HG02884 (cell line): ENCODE results near the gene SENP8.

Source experiments
- ATAC-seq: cut with Tn5 transposase; IDR thresholded peaks from one replicate; pipeline ENCODE4 v1.9.1; 2021; ENCODE audit warnings: mild to moderate bottlenecking, moderate library complexity; ENCODE audit not compliant: unreplicated experiment

The SENP8 gene

DNA sequence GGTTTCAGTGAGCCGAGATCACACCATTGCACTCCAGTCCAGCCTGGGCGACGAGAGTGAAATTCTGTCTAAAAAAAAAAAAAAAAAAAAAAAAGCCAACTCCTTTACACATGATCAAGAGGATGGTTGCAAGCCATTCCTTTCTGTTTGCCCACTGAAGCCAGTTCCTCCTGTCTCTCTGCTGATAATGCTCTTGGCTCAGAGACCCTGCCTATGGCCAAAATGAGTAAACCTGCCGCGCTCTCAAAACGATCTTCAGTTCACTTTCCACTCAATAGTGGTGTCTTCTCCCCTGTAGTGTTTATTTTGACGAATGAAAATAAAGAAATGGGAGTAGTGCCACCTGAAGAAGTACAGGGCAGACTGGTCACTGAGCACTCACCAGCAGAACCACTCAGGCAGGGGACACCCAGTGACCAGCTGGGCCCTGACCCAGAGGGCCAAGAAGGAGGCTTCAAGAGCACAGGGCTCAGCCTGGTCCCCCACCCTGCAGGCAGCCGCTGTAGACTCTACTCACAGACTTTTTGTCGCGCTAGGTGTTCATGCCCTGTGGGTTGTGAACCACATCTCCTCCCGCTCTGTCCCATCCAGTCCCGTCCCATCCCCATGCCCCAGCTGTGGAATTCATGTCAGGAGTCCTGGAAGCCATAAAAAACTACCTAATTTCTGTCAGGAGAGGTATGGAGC, 55.8 kb downstream of the SENP8 start:
- no peak for ATAC-seq

DNA sequence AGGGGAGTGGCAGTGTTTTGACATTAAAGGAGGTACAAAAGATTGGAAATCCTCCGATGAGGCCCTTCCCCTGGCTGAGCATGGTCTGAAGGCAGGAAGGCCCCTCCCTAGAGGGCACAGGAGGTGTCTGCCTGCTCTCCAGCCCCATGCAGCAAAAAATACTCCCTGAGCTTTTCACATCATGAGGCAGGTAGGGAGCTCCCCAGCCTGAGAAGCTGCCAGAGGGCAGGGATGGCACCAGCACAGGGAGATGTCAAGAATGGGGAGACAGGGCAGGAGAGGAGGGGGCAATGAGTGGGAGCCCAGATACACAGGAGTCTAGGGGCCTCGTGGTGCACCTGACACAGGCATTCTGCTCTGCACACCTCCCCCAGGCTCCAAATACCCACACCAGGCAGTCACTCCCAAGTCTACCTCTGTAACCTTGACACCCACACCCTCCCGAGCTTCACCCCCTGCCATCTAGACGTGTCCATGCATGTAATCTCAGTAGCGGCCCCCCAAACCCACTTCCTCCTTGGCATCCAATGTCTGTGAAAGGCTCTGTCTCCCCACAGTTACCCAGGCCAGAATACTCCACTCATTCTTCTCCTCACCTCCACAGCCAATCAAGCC, 56.5 kb downstream of the SENP8 start:
- no peak for ATAC-seq

DNA sequence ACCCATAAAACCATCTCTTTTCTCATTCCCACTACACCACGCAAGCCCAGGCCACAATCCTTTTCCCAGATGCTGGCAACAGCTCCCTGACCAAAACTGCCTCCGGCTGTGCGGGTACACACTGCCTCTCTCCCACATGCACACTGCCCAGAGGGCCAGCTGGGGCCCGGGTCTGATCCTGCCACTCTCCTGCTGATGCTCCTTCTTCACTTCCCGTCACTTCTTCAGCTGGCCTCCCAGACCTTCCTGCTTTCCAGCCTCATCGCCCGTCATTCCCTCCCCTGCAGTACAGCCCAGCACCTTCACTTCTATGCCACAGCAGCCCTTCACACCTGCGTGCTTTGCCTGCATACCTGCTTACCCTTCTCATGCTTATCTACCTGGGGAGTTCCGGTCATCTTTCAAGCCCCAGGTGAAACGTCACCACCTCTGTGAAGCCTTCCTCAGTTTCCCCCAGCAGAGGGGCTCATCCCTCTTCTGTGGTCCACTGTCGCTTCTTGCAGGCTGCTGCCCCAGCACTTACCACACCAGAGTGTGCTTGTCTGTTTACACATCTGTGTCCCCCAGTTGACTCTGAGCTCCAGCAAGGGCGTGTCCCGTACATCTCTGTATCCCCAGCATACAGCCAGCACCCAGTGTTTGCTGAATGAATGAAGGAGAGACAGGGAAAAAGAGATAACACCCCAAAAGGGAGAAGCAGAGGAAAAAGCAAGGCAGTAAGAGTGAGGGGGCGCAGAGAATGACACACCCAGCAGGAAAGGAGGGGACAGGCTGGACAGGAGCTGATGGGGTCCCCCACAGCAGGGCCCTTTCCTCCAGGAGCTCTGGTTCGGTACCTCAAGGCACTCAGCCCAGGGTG, 57.2 kb downstream of the SENP8 start:
- no peak for ATAC-seq

DNA sequence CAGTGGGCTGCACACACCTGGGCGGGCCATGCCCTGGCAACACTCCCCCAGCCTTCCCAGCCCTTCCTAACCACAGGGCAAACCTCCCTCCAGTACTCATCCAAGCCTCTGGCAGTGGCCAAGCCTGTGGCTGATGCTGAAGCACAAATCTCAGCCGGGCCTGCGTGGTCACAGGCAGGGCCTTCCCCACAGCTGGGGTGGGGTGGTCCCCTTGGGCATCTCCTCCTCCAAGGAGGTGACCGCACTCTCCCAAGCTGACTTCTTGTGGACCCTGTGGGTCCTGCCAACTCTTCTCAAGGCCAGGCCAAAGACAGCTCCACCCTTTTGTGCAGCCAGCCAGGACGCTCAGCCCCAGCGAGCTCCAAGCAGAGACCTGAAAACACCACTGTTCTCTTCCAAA, 58.0 kb downstream of the SENP8 start:
- no peak for ATAC-seq

DNA sequence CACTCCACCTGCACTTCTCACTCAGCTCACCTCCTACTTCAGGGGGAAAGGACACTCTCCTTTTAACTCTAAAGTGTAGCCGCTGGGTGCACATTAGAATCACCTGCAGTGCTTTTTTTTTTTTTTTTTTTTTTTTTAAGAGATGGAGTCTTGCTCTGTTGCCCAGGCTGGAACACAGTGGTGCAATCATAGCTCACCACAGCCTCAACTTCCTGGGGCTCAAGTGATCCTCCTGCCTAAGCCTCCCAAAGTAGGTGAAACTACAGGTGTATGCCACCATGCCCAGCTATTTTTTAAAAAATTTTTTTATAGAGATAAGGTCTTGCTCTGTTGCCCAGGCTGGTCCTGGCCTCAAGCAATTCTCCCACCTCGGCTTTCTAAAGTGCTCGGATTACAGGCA, 58.5 kb downstream of the SENP8 start:
- no peak for ATAC-seq

DNA sequence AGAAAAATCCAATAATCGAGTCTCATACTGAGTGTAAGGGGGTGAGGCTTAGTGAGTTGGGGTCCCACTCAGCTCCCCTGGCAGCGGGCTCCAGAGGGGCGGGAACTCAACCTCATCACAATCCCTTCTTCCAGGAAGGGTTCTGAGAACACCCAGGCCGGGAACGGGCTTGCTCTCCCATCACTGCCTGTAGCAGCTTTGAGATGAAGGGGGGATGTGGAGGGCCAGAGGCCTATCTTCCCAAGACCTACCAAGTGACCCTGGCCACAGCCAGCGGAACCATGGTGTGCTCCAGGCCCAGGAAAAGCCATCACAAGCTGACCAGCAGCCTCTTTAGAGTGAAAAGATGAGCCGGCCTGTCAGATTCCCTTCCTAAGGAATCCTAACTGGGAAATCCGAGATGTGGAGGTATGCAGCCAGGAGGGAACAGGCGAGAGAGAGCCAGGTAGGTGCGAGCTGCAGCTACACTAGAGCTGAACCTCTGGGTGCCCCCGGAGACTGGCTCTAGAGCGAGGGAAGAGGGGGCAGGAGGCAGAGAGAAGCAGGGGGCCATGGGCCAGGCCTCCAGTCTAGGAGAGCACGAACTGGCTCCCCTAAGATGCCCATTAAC, 60.9 kb downstream of the SENP8 start:
- ATAC-seq: no peak

DNA sequence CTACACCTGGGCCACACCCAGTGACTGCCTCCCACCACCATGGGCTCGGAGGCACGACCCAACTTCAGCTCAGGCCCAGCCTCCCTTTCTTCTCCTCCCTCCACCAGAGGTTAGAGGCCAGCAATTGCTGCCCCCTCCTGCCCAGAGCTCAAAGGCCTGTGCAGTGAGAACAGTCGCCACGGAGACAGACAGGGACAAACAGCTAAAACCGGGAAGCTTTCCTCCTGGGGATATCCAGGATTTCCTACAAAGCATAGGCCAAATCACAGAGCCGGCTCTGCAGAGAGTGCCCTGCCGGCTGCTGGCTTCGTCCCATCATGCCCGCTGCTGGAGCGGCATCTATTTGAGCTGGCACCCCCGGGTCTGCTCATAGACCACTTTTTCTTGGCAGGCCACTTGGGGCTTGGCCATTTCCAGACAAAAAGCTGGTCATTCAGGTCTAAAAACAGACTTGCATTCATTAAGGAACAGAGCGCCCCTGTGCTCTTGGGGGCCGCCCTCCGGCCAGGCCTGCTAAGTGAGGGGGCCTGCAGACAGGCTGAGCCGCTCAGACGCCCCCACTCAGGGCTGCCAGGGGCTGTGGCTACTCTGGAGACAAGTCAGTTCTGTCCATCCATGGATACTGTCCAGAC, 61.9 kb downstream of the SENP8 start:
- ATAC-seq: no peak

DNA sequence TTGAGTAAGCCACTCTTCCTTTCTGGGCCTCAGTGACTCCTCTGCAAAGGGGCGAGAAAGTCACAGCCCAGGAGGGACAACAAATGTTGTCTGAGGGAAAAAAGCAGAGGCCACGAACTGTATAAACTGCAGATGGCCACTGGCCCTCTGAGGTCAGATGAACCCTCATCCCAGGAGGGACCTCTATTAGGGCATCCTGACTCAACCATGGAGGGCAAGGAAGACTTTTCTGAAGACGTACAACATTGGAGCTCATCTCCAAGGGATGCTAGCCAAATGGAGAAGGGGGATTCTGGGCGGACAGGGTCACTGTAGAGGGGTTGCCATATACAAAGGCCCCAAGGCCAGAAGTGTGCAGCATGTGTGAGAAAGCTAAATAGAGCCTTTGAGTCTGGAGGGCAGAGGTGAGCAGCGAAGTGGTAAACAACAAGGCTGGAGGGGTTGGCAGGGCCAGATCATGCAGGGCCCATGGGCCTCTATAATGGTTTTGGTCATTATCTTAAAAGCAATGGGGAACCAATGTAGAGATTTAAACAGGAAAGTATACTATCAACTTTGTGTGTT, 62.6 kb downstream of the SENP8 start:
- no peak for ATAC-seq

DNA sequence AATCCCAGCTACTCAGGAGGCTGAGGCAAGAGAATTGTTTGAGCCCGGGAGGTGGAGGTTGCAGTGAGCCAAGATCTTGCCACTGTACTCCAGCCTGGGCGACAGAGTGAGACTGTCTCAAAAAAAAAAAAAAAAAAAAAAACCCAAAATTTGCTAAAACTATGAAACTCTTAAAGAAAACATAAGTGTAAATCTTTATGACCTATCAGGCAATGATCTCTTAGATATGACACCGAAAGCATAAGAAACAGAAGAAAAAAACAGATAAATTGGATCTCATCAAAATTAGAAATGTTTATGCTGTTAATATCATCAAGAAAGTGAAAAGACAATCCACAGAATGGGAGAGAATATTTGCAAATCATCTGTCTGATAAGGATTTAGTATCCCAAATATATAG, 64.0 kb downstream of the SENP8 start:
- no peak for ATAC-seq

DNA sequence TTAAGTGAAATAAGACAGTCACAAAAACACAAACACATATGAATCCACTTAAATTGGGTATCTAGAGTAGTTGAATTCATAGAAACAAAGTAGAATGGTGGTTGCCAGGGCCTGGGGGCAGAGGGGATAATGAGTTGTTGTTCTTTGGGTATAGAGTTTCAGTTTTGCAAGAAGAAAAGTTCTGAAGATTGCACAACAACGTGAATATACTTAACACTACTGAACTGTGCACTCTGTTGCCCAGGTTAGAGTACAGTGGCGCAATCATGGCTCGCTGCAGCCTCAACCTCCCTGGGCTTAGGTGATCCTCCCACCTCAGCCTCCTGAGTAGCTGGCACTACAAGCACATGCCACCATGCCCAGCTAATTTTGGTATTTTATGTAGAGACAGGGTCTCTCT, 64.5 kb downstream of the SENP8 start:
- ATAC-seq: no peak

DNA sequence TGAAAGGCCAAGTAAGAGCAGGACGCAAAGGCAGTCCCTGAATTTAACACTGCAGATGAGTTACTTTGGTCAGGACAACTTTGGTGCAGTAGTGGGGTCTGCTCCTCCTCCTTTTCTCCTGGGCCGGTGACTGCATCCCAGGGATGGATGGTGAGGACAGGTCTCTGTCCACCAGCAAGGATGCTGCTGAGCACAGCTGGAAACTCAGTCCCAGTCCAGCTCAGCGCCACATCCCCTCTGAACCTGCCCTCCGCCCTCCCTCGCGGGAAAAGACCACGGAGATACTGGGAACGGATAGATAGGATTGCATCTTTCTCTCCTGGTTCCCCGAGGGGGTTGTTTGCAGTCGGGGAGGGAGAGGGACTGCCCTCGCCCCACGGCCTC, 65.6 kb downstream of the SENP8 start:
- ATAC-seq: no peak

DNA sequence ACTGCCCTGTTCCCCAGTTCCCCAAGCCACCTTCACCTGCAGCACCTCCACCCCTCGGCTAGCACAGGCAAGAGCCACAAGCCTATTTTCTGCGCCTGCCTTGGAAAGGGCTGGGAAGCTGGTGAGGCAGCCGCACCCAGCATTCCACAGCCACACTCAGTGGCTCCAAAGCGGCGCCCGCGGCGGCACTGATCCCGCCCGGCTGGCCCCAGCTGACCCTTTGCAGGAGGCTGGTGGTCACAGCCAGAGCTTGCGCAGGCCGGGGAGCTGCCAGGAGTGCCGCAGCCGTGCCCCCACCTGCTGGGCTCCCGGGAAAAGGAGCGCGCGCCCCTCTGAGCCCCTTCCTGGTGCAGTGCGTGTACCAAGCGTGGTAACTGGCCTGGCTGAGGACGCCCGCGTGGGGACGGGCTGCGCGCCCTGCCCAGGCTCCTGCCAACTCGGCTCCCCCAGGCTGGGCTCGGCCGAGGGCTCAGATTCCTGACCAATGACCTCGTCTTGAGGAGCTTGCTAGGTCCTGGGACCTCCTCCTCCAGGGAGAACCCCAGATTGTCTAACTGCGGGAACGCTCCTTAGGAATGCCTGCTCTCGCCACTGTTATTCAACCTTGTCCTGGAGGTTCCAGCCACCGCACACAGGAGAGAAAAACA, 66.1 kb downstream of the SENP8 start:
- no peak for ATAC-seq

DNA sequence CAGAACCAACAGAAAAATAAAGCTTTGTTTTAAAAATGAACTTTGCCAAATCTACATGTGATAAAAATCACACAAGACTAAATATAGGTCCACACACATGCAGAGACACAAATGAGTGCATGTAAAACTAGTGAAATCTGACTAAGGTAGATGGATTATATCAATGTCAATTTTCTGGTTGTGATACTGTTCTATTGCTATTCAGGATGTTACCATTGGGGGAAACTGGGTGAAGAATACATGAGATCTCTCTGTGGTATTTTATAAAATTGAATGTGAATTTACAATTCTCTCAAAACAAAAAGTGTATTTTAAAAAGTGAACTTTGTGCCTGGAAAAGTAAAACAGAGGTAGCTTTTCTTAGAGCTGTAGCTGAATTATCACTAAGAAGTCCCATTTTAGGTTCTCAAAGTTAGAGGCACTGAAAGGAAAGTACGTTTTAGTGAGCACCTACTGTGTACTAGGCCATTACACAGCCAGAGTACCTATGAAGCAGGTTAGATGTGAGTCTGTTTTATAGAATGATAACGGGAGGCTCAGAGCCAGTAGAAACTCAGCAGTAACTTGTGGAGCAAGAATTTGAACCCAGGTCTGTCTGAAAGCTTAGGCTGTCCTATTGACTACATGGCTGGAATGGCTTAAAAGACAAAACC, 71.2 kb downstream of the SENP8 start:
- ATAC-seq: no peak

DNA sequence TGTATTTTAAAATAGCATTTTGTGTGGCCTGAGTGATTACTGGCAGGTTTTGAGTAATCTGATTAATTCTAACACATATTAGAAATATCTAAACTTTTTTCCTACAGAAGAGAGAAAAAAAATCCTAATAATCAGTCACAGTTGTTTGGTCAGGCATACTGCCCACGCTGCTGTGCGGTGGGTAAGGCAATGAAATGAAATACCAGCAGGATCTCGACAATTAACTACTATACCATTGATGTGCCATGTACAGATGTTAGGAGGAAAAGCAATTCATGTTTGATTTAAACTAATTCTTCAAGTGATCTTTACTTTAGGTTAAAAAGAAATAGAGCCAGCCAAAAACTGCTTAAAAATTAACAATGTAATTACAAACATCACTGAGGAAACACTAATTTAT, 74.2 kb downstream of the SENP8 start:
- ATAC-seq: no peak
